GM12891 (cell line): Measurements from ENCODE around the gene TNFRSF1B.
A peak's percentile ranks its signal among the peaks of the same experiment; 100 is the strongest.

Experiments used
- DNase-seq: peaks from one replicate; pipeline ENCODE4 v3.0.0; 2011; ENCODE audit warnings: low spot score; ENCODE audit not compliant: insufficient read length
- FAIRE-seq: peaks from 2 replicates; lab custom pipeline; 2011; peaks lifted over from hg19 to GRCh38; lab: Jason Lieb, UNC
- PAX5 ChIP-seq: IDR thresholded peaks from 2 replicates; pipeline ENCODE4 v1.6.1; 2011; ENCODE audit warnings: low read length, moderate library complexity, mild to moderate bottlenecking; ENCODE audit not compliant: insufficient read depth, severe bottlenecking
- POLR2A ChIP-seq: IDR thresholded peaks from 2 replicates; pipeline ENCODE4 v1.6.1; 2011; ENCODE audit warnings: low read depth, low read length, control low read depth
- POLR2AphosphoS5 ChIP-seq: IDR thresholded peaks from 2 replicates; pipeline ENCODE4 v1.6.1; 2011; ENCODE audit warnings: low read depth, low read length, control low read depth
- POU2F2 ChIP-seq: IDR thresholded peaks from 2 replicates; pipeline ENCODE4 v1.6.1; 2011; ENCODE audit warnings: low read depth, mild to moderate bottlenecking, control low read depth, low read length, moderate library complexity
- SPI1 ChIP-seq: IDR thresholded peaks from 2 replicates; pipeline ENCODE4 v1.6.1; 2011; ENCODE audit warnings: low read depth, low read length, control low read depth
- TAF1 ChIP-seq: IDR thresholded peaks from 2 replicates; pipeline ENCODE4 v1.6.1; 2011; ENCODE audit warnings: low read depth, low read length, control low read depth

Gene TNFRSF1B

DNA sequence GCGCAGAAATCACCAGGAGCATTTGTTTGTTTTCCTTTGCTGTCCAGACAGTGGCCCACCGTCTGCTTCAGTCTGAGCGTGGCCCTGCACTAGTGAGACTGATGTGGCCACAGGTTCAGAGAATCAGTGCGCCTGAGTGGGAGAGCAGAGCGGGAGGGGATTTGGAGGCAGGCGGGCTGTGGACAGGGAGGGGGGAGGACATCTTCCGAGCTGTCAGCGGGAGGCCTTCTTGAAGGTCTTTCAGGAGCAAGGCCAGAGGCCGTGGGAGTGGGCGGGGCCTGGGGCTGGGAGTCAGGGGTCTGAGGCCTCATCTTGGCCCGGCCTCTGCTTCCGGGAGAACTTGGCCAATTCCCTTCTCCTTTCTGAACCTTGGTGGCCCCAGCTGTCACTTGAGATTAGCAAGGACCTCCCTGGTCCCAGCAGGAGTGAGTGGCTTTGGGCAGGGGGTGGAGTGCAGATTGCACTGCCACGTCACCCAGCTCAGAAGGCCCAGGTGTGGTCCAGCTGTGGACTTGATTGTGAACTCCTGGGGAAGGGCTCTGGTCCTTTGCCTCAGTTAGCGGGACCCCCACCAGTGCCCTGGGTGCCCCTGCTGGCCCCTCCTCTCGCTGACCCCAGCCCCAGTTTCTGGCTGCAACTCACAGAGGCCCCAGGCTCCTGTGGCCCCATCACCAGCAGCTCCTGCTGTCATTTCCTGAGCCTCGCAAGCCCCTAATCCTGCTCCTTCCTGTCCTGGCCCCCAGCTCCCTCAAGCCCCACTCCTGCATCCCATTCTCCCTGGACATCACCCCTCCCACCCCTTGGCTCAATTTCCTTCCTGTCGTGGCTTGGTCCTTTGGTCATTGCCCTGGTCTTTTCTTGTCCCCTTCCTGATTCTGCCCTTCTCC, 8.4 kb downstream of the TNFRSF1B start:
- TF ChIP-seq SPI1 (no peak), POLR2AphosphoS5 (no peak), PAX5 (no peak), POLR2A (no peak), TAF1 (no peak), POU2F2 (no peak)
- DNase-seq (no peak), FAIRE-seq (no peak)

DNA sequence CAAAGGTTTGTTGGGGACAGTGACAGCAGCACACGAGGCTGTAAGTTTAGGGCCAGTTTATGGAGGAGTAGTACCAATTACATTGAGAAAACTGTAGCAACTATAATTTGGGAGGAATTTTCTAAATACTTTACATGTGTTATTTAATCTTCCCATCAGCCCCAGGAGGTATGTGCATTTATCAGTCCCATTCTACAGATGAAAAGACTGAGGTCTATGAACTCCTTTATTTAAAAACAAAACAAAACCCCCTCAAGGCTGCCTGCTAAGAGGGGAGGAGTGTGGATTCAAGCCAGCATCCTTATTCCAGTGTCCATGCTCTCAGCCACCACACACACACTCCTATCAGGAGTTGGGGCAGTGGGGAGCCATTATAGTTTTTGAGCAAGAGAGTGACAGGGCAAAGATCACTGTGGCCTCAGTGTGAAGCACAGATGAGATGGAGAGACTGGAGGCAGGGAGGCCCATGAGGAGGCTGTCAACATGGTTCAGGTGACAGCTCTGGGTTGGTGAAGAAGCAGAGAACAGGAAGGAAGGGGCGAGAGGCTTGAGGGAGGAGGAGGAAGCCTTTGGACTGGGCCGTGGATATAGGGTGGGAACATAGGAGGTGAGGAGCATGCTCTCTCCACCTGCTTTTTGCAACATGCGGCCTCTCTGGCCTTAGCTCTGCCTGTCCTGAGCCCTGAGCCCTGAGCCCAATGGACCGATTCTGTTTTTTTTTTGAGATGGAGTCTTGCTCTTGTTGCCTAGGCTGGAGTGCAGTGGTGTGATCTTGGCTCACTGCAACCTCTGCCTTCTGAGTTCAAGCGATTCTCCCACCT, 9.7 kb downstream of the TNFRSF1B start:
- no peak for FAIRE-seq
- TF ChIP-seq TAF1 (no peak), POLR2AphosphoS5 (no peak)
- DNase-seq: no peak

DNA sequence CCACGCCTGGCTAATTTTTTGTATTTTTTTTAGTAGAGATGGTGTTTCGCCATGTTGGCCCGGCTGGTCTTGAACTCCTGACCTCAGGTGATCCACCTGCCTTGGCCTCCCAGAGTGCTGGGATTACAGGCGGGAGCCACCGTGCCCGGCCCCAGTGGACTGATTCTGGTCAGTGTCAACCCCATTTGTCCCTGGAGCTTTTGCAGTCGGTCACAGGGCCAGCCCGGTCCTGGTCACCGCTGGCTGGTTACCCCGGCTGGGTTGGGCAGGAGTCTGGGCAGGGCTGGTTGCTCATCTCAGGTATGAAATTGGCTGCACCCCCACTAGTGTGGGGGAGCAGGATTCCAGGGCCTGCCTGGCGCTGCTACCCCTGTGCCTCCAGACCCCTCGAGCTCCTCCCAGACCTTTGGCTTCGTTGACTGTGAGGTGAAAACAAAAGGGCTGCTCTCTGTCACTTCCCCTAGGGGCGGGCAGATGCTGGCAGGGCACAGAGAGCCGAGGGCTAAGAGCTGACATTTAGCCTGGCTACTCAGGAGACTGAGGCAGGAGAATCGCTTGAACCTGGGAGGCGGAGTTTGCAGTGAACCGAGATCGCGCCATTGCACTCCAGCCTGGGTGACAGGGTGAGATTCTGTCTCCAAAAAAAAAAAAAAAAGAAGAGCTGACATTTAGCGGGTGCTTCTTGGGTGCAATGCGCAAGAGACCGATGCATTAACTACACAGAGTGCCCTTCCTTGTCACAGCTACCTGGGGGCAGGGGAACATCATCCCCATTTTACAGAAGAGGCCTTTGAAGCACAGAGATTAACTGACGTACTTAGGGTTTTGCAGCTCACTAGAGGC, 10.6 kb downstream of the TNFRSF1B start:
- FAIRE-seq (no peak), DNase-seq (no peak)
- TF ChIP-seq POLR2AphosphoS5 (no peak), PAX5 (no peak), POLR2A (no peak), SPI1 (no peak), TAF1 (no peak), POU2F2 (no peak)

DNA sequence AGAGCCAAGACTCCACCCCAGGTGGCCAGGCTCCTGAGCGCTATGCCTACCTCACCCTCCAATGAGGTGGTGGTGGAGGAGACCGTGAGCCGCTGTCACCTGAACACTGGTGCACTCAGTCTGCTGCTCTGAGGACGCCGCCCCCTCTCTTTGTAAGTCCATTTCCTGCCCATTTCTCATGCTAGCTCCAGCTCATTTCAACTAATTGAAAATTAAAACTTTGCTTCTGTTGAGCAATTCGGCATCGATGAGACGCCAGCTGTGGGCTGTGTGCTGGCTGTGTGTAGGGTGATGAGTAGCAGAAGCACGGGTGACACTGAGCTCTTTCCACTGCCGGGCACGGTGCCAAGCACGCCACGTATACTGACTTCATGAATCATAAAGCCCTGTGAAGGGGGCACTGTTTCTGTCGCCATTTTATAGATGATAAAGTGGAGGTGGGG, 11.2 kb downstream of the TNFRSF1B start:
- TF ChIP-seq POLR2A (no peak), POU2F2 (no peak), TAF1 (no peak), SPI1 (no peak), PAX5 (no peak), POLR2AphosphoS5 (no peak)
- DNase-seq (no peak), FAIRE-seq (peak; percentile 74)

DNA sequence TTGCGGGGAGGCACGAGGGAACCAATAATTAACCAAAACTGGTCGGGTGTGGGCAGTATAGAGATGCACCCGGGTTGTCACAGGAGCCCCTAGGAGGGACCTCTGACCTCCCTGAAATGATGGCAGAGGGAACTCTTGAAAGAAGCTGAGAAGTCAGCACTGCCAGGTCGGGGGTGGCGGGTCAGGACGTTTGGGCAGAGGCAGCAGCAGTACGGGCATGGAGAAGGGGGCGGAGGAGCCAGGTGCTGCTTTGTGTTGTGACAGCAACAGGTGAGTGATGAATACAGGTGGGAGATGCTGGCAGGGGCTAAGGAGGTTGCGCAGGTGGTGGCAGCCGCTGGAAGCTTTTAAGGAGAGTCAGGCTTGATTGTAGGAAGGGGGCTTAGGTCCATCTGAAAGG, 11.7 kb downstream of the TNFRSF1B start:
- FAIRE-seq (peak; percentile 61), DNase-seq (no peak)
- TF ChIP-seq POU2F2: no peak
- TF ChIP-seq POLR2AphosphoS5: no peak
- no peak for TF ChIP-seq TAF1

DNA sequence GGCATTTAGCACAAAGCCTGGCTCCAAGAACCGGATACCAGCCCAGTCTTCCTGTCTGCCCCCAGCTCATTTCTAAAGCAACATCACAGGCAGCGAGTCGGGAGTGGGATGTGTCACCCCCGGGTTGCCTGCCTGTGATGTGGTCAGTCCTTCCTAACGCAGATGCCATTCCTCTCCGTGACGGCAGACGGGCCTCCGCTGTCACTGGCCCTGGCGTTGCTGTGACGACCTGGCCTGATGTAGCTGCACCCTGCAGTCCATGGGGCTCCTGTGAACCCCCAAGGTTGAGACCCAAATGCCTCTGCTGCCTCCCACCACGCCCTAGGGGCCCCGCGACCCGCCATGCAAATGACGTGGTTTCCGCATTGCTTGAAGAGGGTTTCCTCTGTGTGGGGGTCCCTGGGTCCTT, 12.3 kb downstream of the TNFRSF1B start:
- TF ChIP-seq POU2F2 (peak; percentile 91), POLR2A (no peak)
- peak; percentile 41 for FAIRE-seq
- DNase-seq: no peak

DNA sequence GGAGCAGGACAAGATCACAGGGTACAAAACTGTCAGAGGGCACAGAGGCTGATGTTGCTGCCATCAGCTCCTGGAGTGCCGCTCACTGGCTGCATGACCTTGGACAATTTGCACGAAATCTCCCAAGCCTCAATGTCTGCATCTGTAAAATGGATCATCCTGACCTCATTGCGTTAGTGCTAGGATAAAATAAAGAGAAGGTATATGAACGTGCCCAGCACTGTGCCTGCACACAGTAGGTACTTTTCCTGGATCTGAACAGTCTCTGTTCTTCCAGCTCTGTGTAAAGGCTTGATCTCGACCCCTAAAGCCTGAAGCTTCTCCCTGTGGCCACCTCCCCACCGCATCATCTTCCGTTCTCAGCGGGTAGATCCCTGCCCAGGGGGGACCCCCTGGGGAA, 12.9 kb downstream of the TNFRSF1B start:
- no peak for TF ChIP-seq TAF1
- no peak for TF ChIP-seq POU2F2
- TF ChIP-seq POLR2A: no peak
- no peak for TF ChIP-seq POLR2AphosphoS5
- TF ChIP-seq SPI1: no peak
- TF ChIP-seq PAX5: no peak
- FAIRE-seq: no peak
- DNase-seq: no peak

DNA sequence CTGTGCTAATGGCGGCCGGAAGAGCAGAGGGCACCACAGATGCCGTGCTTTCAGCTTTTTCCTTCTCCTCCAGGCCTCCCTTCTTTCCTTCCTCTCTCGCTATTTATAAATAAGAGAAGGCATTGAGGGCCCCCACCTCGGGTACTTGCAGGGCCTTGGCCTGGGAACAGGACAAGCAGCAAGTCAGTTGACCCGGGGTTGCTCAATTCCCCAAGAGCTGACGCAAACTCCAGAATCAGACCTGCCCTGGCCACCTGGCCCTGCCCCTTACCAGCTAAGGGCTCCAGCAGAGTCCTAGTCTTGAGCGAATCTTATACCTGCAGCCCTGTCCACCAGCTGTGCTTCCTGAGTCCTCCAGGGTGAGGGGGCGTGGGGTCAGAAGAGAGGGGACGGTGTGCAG, 13.5 kb downstream of the TNFRSF1B start:
- DNase-seq (no peak), FAIRE-seq (no peak)
- TF ChIP-seq POU2F2 (no peak), POLR2AphosphoS5 (no peak), TAF1 (no peak), SPI1 (no peak), PAX5 (no peak), POLR2A (no peak)

DNA sequence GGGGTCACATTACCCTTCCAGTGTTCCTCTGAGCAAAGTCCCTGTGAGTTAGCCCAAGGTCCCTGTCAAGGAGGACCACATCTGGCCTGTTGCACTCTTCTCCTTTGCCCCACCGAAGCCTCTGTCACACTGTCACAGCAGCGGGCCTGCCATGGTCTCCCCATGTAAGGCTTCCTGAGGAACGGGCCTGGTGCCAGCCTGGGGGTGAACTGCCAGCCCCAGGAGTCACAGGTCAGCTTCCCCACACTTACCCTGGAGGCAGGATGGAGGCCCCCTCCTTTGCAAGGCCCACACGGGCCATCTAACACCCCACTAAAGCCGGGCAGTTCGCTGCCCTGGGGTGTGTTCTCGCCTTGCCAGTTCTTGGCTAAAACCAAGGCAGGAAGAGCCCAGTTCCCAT, 14.1 kb downstream of the TNFRSF1B start:
- no peak for FAIRE-seq
- TF ChIP-seq SPI1 (no peak), POLR2A (no peak), POU2F2 (no peak), POLR2AphosphoS5 (no peak), PAX5 (no peak), TAF1 (no peak)
- no peak for DNase-seq

DNA sequence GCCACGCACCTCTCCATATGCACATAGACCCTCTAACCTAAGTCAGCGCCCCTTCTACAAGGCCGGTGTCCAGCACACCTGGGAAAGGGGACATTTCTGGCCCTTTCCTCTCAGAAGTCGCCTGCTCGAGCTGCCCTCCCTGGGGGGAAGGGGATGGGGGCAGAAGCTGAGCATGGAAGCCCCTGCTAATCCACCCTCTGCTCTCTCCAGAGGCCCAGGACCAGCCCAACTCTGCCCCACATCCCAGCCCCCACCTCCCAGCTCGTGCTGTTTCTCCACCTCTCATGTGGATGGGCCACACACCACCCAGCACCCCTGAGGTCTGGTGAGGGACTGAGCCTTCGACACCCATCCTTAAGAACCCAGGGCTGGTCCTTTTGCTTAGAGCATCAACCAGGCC, 14.8 kb downstream of the TNFRSF1B start:
- no peak for FAIRE-seq
- TF ChIP-seq PAX5 (no peak), POLR2AphosphoS5 (no peak), TAF1 (no peak), POU2F2 (no peak), POLR2A (no peak), SPI1 (no peak)

More for the DNA sequence above, 14.8 kb downstream of the TNFRSF1B start:
- DNase-seq: no peak
